GM21367 (cell line): ENCODE data around the gene YIF1B.
"Not testable (repeated sequence)": the region's sequence is repeated elsewhere in the genome, so short reads cannot be mapped to it uniquely, and the experiment has no call there.

Experiments
- ATAC-seq: cut with Tn5 transposase; IDR thresholded peaks from one replicate; pipeline ENCODE4 v1.9.1; 2021; ENCODE audit not compliant: unreplicated experiment

The YIF1B gene

GRCh38 chr19:38277969-38278680, 37.6 kb downstream of the YIF1B start:
- ATAC-seq, result no peak

DNA sequence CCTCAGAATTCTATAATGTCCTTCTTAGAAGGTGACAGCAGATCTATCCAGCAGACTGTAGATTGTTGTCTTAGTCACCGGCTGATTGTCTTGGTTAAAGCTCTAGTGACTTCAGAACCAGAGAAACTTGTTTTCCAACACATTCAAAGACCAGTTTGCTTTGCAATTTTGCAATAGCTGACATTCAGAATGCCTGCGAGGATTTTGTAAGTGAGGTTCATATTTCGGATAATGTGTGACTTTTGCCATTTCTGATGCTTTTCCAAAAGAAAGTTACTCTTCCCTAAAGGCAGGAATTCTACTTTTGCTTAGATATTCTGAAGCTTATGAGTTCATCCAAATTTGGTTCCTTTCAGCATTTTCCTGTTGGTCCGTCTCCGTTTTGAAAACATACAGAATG, 38.2 kb downstream of the YIF1B start:
- ATAC-seq, result no peak

GRCh38 chr19:38276942-38277517, 38.7 kb downstream of the YIF1B start:
- ATAC-seq, result no peak

- no peak for ATAC-seq
These were observed 41.0 kb downstream of the YIF1B start for GRCh38 chr19:38274739-38275138.

DNA sequence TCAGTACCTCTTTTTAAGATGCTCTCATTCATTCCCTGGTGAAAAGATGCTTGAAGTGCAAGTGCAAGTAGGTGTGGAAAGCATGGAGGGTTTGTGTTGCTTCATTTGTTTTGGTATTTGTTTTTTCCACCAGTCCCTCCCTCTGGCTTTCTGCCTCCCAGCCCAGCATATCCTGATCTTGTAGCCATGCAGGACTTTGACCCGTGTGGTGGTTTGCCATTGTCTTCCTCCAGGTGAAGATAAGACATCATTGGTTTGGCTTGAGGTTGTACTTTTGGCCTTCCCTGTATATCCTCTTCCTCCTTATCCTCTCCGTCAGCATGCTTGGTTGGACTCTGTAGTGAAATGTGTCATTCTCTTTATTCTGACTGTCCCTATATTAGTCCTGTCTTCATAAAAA, 42.2 kb downstream of the YIF1B start:
- no peak for ATAC-seq

DNA sequence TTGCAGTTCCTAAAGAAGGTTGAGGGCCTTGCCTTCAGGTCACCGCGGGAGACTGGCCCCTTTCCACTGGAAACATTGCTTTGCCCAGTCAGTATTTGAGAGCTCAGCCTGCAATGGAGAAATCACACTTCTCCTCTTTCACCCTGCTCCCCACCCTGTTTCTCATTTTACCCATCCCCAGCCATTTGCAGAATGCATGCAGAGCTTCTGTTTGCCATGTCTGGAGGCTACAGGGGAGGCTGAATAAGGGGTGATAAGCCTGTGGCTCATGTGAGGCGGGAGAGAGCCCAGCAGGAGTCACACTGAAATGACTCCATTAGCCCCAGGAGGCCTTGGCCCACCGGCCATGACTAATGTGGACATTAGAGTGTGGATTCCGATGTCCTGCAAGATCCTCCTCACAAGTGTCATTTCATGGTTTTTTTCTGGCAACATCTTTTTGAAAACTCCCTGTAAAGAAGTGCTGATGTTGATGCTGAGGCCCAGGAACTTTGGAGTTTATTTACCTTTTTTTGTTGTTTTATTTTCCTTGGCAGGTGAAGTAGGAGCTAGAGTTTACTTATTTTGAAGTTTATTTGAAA, 45.1 kb downstream of the YIF1B start:
- ATAC-seq, result no peak

GRCh38 chr19:38268539-38268938, 47.2 kb downstream of the YIF1B start:
- ATAC-seq, result no peak

DNA sequence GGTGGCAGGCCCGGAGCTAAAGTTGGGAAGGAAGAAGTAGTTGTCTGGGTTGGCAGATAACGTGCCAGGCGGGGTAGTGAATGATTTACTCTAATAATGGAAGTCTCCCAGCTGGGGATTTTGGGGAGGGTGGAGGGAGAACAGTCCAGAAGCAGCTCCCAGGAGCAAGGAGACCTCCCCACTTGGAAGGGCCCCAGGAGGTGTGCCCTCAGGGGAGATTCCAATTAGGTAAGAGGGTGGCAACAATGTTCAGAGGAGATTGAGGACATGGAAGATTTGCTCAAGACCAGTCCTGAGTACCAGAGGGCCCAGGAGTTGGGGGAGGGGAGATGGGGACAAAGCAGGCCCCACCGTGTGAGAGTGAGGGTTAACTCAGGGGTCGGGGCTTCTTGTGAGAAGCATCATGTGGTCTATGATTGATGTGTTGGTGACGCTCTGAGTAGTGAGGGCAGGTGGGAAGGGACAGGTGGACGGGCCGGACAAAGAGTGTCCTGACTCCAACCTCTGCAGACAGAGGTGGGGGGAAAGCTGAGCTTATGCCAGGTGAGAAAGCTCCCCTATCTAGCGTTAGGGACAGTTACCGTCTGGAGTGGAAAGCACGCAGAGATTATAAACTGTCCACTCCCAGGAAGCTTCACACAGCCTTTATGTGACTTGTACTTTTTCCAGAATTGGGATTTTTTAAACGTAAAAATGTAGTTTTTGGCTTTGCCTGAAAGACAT, 47.8 kb downstream of the YIF1B start:
- ATAC-seq, result no peak

DNA sequence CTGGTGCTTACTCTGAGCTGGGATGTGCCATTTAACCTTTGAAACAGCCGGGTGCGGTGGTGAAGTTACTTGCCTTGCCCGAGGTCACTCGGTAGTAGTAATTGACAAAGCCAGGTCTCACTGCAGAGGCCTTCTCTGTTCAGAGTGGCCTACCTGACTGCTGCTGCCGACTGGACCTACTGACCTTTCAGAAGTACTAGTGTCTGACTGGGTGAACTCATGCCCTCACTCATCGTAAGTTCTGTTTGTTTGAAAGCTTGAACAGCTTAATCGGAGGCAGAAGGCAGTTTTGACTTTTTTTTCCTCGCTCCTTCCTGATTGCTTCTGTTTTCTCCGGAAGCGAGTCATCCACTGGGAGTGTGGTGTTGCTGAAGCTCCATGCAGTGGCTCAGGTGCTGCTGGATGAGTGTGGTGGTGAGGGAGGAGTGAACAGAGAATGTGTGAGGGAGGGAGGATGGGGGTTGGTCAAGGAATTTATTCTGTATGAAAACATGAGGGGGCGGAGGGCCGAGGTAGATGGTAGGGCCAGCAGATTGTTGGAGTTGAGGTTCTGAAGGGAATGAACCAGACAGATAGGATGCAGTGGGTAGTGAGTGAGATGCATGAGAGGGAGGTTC, 48.7 kb downstream of the YIF1B start:
- ATAC-seq, result no peak

GRCh38 chr19:38265921-38266429, 49.8 kb downstream of the YIF1B start:
- ATAC-seq, result no peak

- ATAC-seq, result no peak
These were observed 50.4 kb downstream of the YIF1B start for GRCh38 chr19:38265213-38265861.

DNA sequence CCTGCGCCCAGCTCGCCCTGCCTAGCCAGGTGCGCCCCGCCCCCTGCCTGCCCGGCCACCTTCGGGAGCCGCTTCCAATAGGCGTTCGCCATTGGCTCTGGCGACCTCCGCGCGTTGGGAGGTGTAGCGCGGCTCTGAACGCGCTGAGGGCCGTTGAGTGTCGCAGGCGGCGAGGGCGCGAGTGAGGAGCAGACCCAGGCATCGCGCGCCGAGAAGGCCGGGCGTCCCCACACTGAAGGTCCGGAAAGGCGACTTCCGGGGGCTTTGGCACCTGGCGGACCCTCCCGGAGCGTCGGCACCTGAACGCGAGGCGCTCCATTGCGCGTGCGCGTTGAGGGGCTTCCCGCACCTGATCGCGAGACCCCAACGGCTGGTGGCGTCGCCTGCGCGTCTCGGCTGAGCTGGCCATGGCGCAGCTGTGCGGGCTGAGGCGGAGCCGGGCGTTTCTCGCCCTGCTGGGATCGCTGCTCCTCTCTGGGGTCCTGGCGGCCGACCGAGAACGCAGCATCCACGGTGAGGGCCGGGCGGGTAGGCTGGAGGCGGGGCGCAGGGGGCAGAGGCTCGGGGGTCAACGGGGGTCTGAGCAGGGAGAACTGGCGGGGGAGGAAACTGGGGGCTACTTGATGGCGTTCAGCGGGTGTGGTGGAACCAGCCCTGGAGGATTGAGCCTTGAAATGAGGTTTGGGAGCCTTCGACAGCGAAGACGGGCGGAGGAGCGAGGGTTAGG, 51.1 kb downstream of the YIF1B start, which contains the start of gene SPINT2:
Gene SPINT2, plus strand, starts transcription at position 88 of the 727 bp plus-strand sequence. Its CDS starts 320 bp downstream, at position 408.
- ATAC-seq, result no peak

DNA sequence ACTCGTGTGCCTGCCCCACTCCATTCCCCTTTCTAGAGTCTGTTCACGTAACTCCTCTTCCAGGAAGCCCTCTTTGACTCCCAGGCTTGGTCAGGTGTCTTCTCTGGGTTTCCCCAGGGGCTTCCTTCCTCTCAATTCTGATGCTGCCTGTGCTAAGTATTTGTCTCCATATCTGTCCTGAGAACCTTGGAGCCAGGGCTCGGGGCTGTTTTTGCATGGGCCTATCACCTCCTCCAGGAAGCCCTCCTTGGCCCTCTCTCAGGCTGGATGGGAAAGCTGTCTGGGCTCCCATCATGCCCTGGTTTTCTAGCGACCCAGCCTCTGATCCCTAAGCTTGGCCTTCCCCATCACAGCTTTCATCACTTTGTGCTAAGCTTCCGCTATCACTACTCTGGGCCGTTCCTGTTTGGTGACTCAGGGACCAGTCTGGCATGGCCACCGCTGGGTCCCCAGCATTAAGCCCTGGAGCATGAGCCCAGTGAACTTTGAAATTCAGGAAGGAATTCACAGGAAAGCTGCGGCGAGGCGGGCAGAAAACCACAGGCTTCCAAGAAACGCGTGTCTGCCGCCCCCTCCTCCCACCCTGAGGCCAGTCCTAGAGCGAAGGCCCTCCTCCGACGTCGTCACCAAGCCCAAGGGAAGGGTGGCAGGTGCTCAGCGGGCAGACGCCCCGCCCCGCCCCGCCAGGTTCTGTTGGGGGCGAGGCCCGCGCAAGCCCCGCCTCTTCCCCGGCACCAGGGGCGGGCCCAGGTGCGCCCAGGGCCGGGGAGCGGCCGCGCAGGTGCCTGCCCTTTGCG, 51.9 kb downstream of the YIF1B start:
- no peak for ATAC-seq

- ATAC-seq, result no peak
These were observed 53.0 kb downstream of the YIF1B start for GRCh38 chr19:38262585-38263268.

DNA sequence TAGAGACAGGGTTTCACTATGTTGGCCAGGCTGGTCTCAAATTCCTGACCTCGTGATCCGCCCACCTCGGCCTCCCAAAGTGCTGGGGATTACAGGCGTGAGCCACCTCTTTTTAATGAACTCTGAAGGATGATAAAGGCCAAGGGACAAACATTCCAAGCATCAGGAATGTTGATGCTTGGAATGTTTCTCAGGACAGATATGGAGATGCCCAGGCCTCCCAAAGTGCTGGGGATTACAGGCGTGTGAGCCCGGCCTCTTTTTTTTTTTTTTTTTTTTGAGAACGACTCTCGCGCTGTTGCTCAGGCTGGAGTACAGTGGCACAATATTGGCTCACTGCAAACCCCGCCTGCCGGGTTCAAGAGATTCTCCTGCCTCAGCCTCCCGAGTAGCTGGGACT, 53.8 kb downstream of the YIF1B start:
- not testable (repeated sequence) for ATAC-seq

DNA sequence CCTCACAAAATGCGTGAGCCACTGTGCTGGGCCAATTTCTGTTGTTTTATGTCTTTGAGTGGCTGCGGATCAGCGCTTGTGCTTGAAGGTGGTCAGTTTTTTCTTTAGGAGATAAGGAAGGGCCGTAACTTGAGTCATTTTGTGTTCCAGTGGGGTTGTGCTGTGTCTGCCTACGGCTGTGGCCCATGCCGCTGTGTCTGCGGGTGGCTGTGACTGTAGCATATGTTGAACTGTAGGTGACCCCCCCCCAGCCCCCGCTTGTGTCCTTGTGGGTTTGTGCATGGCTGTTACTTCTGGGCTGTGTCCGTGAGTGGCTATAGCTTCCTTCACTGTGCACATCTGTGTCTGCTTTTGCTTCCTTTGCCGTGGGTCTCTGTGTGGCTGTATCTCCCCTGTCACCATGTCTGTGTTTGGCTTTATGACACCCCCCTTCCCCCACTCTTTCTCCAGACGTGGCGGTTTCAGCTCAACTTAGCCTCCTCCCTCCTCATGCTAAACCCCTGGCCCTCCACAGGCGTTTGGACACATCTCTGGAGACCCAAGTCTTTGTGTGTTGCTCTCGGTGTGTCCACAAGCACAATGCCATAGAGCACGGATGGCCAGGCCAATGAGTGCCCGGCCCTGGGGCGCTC, 60.2 kb downstream of the YIF1B start:
- ATAC-seq, result no peak

DNA sequence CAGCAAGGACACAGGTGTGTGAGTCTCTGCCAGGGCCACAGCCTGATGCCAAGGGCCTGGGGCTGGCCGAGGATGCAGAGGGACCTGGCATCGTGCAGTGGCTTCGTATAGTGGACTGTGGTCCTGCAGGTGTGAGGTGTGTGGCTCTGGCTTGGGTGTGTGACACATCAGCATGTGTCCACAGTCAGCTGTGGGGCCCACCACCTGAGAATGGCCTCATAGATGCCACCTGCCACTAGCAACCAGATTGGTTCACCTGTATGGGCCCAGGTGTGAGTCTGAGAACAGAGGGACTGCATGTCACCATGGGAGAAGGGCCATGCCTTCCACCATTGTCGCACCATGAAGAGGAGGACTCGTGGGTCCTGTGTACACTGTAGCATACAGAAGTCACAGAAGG, 62.0 kb downstream of the YIF1B start:
- ATAC-seq, result no peak
